H9 (cell line): ENCODE measurements around the gene THRAP3. TPM values are rescaled to one million over a fixed set of nuclear protein-coding genes. Genes with fewer than 3 reads are reported as not detected.
A peak's percentile ranks its signal among the peaks of the same experiment; 100 is the strongest.

Source experiments
- DNase-seq: peaks from one replicate; pipeline ENCODE4 v3.0.0-alpha.2; 2017
- H2AFZ ChIP-seq: one replicate; pipeline ENCODE4 v1.6.1; 2013; ENCODE audit warnings: mild to moderate bottlenecking, low read length, control low read depth, moderate library complexity
- H2AK5ac ChIP-seq: 2 replicates; pipeline ENCODE4 v1.6.1; 2013; ENCODE audit warnings: low read length, control low read depth, mixed read lengths; ENCODE audit not compliant: insufficient read length
- H2BK120ac ChIP-seq: one replicate; pipeline ENCODE4 v1.6.1; 2013; ENCODE audit warnings: low read depth, mild to moderate bottlenecking, low read length, control low read depth, inconsistent platforms; ENCODE audit not compliant: poor library complexity, severe bottlenecking
- H2BK12ac ChIP-seq: 2 replicates; pipeline ENCODE4 v1.6.1; 2013; ENCODE audit warnings: low read length, control low read depth, mixed read lengths, low read depth; ENCODE audit not compliant: insufficient read length
- H2BK15ac ChIP-seq: 2 replicates; pipeline ENCODE4 v1.6.1; 2013; ENCODE audit warnings: low read depth, low read length, control low read depth
- H2BK20ac ChIP-seq: one replicate; pipeline ENCODE4 v1.6.1; 2013; ENCODE audit warnings: low read depth, mild to moderate bottlenecking, low read length, control low read depth, inconsistent platforms; ENCODE audit not compliant: poor library complexity, severe bottlenecking
- H2BK5ac ChIP-seq: 2 replicates; pipeline ENCODE4 v1.6.1; 2013; ENCODE audit warnings: low read length, control low read depth, mixed read lengths; ENCODE audit not compliant: insufficient read length
- H3K14ac ChIP-seq: 2 replicates; pipeline ENCODE4 v1.6.1; 2013; ENCODE audit warnings: low read length, control low read depth; ENCODE audit not compliant: insufficient read depth
- H3K18ac ChIP-seq: 2 replicates; pipeline ENCODE4 v1.6.1; 2013; ENCODE audit warnings: low read depth, mild to moderate bottlenecking, mixed read lengths, low read length, control low read depth; ENCODE audit not compliant: insufficient read length
- H3K23ac ChIP-seq: 2 replicates; pipeline ENCODE4 v1.6.1; 2013; ENCODE audit warnings: low read length, control low read depth, mixed read lengths, low read depth; ENCODE audit not compliant: insufficient read length
- H3K23me2 ChIP-seq: 2 replicates; pipeline ENCODE4 v1.6.1; 2013; ENCODE audit warnings: low read depth, mild to moderate bottlenecking, mixed read lengths, low read length, control low read depth; ENCODE audit not compliant: insufficient read length, poor library complexity, severe bottlenecking
- H3K27ac ChIP-seq: 2 replicates; pipeline ENCODE4 v1.5.1; 2013; ENCODE audit warnings: low read length, control low read depth, mixed read lengths, low read depth; ENCODE audit not compliant: insufficient read length
- H3K27me3 ChIP-seq: 2 replicates; pipeline ENCODE4 v1.6.1; 2013; ENCODE audit warnings: low read length, control low read depth, inconsistent platforms; ENCODE audit not compliant: insufficient read depth
- H3K4ac ChIP-seq: 2 replicates; pipeline ENCODE4 v1.6.1; 2013; ENCODE audit warnings: low read depth, mild to moderate bottlenecking, control low read depth, inconsistent platforms, low read length, moderate library complexity
- H3K4me1 ChIP-seq: 2 replicates; pipeline ENCODE4 v1.6.1; 2013; ENCODE audit warnings: low read length, control low read depth, inconsistent platforms; ENCODE audit not compliant: insufficient read depth
- H3K4me2 ChIP-seq: 2 replicates; pipeline ENCODE4 v1.6.1; 2013; ENCODE audit warnings: low read length, control low read depth, mixed read lengths; ENCODE audit not compliant: insufficient read length, insufficient read depth
- H3K56ac ChIP-seq: 2 replicates; pipeline ENCODE4 v1.6.1; 2013; ENCODE audit warnings: low read depth, mild to moderate bottlenecking, mixed read lengths, low read length, control low read depth; ENCODE audit not compliant: insufficient read length
- H3K79me1 ChIP-seq: 2 replicates; pipeline ENCODE4 v1.6.1; 2013; ENCODE audit warnings: low read depth, mild to moderate bottlenecking, moderate library complexity, low read length, control low read depth, inconsistent platforms; ENCODE audit not compliant: insufficient read depth, poor library complexity, severe bottlenecking
- H3K79me2 ChIP-seq: 2 replicates; pipeline ENCODE4 v1.6.1; 2013; ENCODE audit warnings: low read length, control low read depth, inconsistent platforms; ENCODE audit not compliant: insufficient read depth
- H3K9ac ChIP-seq: 2 replicates; pipeline ENCODE4 v1.6.1; 2013; ENCODE audit warnings: low read length, control low read depth, mixed read lengths; ENCODE audit not compliant: insufficient read length; ENCODE audit errors: extremely low read depth
- H3K9me3 ChIP-seq: one replicate; pipeline ENCODE4 v1.6.1; 2013; ENCODE audit warnings: low read depth, low read length, inconsistent platforms; ENCODE audit not compliant: control insufficient read depth
- H3T11ph ChIP-seq: one replicate; pipeline ENCODE4 v1.6.1; 2013; ENCODE audit warnings: mild to moderate bottlenecking, low read length, control low read depth, inconsistent platforms
- H4K20me1 ChIP-seq: one replicate; pipeline ENCODE4 v1.6.1; 2013; ENCODE audit not compliant: control insufficient read depth, insufficient read length, insufficient read depth
- H4K5ac ChIP-seq: 2 replicates; pipeline ENCODE4 v1.6.1; 2013; ENCODE audit warnings: low read depth, mild to moderate bottlenecking, mixed read lengths, low read length, control low read depth; ENCODE audit not compliant: insufficient read length
- H4K8ac ChIP-seq: replicated peaks from 2 replicates; pipeline ENCODE4 v1.6.1; 2013; ENCODE audit warnings: low read length, control low read depth, mixed read lengths, low read depth; ENCODE audit not compliant: insufficient read length
- H4K91ac ChIP-seq: 2 replicates; pipeline ENCODE4 v1.6.1; 2013; ENCODE audit warnings: low read depth, mild to moderate bottlenecking, moderate library complexity, mixed read lengths, low read length, control low read depth; ENCODE audit not compliant: insufficient read length
- H3K27ac Mint-ChIP-seq, 3 experiments: 2 replicates in 2 of 3; 3 replicates in 1 of 3; pipeline ENCODE4 v1.8.0; 2020 to 2021; ENCODE audit warnings: mixed read lengths in 3 of 3, mild to moderate bottlenecking in 1 of 3, moderate library complexity in 1 of 3
- H3K27me3 Mint-ChIP-seq: 2 replicates; pipeline ENCODE4 v1.8.0; 2021; ENCODE audit warnings: low read depth, mild to moderate bottlenecking, moderate library complexity, mixed read lengths
- H3K36me3 Mint-ChIP-seq, 3 experiments: 2 replicates in 2 of 3; 3 replicates in 1 of 3; pipeline ENCODE4 v1.8.0; 2020 to 2021; ENCODE audit warnings: low read depth in 3 of 3, mixed read lengths in 3 of 3; ENCODE audit not compliant: insufficient read depth in 1 of 3
- H3K4me1 Mint-ChIP-seq, 2 experiments: 2 replicates each; pipeline ENCODE4 v1.8.0; 2020; ENCODE audit warnings: mixed read lengths in 2 of 2
- H3K4me3 Mint-ChIP-seq, 2 experiments: 2 replicates in 1 of 2; 3 replicates in 1 of 2; pipeline ENCODE4 v1.8.0; 2020 to 2021; ENCODE audit warnings: mild to moderate bottlenecking in 2 of 2, mixed read lengths in 2 of 2, moderate library complexity in 1 of 2
- H3K9me3 Mint-ChIP-seq, 2 experiments: 2 replicates in 1 of 2; 3 replicates in 1 of 2; pipeline ENCODE4 v1.8.0; 2020; ENCODE audit warnings: mild to moderate bottlenecking in 2 of 2, mixed read lengths in 2 of 2, moderate library complexity in 1 of 2
- CTCF ChIP-seq: fragments of 200-600 bp; sonication (generic); conservative IDR thresholded peaks from 3 replicates; pipeline ENCODE4 v1.8.0; 2021; ENCODE audit warnings: antibody characterized with exemption, mild to moderate bottlenecking
- WGBS: extraction: QIAGEN DNeasy Blood & Tissue Kit; methylation state at CpG from one replicate; pipeline ENCODE4 v1.1.7; 2013; ENCODE audit warnings: missing lambda C conversion rate, low lambda C conversion rate, mixed read lengths; ENCODE audit not compliant: insufficient read length; ENCODE audit errors: extremely low coverage; 5-methylcytosine and 5-hydroxymethylcytosine counted together
- total RNA-seq: library from RNA; stranded (reverse); gene quantifications from 2 replicates; pipeline ENCODE4 v1.2.1, GENCODE V29; 2021

Gene THRAP3
- total RNA-seq, 1 experiment from 2014 or later: 186 TPM

GRCh38 chr1:36321119-36321951, 97.1 kb downstream of the THRAP3 start:
- peaks cover 32% of the 10 kb centered on the region for H3K23me2 ChIP-seq
- Mint-ChIP-seq H3K4me3 (peak overlapping the region; percentile 72 to 86), H3K27ac (peak overlapping the region in 2 of 3 experiments; percentile 74 to 95; a peak in 5 of 7 replicates), H3K36me3 (peaks cover 2 to 9% (median 7%) of the 10 kb centered on the region in 3 experiments; a peak in 6 of 7 replicates), H3K9me3 (no peaks in the 10 kb centered on the region; a peak in 2 of 5 replicates), H3K27me3 (peaks cover 41% of the 10 kb centered on the region), H3K4me1 (peaks cover 19 to 20% of the 10 kb centered on the region in 2 experiments)
- TF ChIP-seq CTCF: no peak
- H3K4me1 ChIP-seq: no peaks in the 10 kb centered on the region
- no peak overlapping the region for H4K8ac ChIP-seq
- H2AK5ac ChIP-seq: no peak overlapping the region
- H3K79me2 ChIP-seq: no peaks in the 10 kb centered on the region
- H3K56ac ChIP-seq: no peak overlapping the region
- DNase-seq: peak; percentile 97
- peak overlapping the region; percentile 40 for H3K9ac ChIP-seq
- no peaks in the 10 kb centered on the region for H3K79me1 ChIP-seq
- no peak overlapping the region for H4K91ac ChIP-seq
- no peak overlapping the region for H2BK20ac ChIP-seq
- peak overlapping the region; percentile 83 for H3K18ac ChIP-seq
- H3K23ac ChIP-seq: no peak overlapping the region
- H2BK5ac ChIP-seq: no peak overlapping the region
- no peak overlapping the region for H2BK120ac ChIP-seq
- no peak overlapping the region for H2BK12ac ChIP-seq
- no peaks in the 10 kb centered on the region for H4K20me1 ChIP-seq
- H3K14ac ChIP-seq: peak overlapping the region; percentile 59
- no peaks in the 10 kb centered on the region for H3K9me3 ChIP-seq
- H3T11ph ChIP-seq: no peak overlapping the region
- no peak overlapping the region for H4K5ac ChIP-seq
- H2AFZ ChIP-seq: no peak overlapping the region
- H3K4ac ChIP-seq: no peak overlapping the region
- WGBS: no CpG with 5 or more reads among the region's 59 CpGs
- H3K4me2 ChIP-seq: peak overlapping the region; percentile 51
- H3K27me3 ChIP-seq: no peaks in the 10 kb centered on the region
- peak overlapping the region; percentile 8 for H3K27ac ChIP-seq
- H2BK15ac ChIP-seq: no peak overlapping the region
